GM18951 (cell line): Measurements from ENCODE around the gene ALCAM.

Source experiments
- POLR2A ChIP-seq: IDR thresholded peaks from 4 replicates; pipeline ENCODE4 v1.6.1; 2011; ENCODE audit warnings: mild to moderate bottlenecking; ENCODE audit not compliant: insufficient read length, insufficient read depth; ENCODE audit errors: extremely low read depth
- in situ Hi-C: fragments of 300-500 bp; cut with MboI; formaldehyde crosslinking; loops from one replicate; pipeline ENCODE4 v1.12.0; 2022; ENCODE audit warnings: low sequenced_read_pairs, mixed read lengths, inconsistent platforms; ENCODE audit not compliant: unreplicated experiment

Gene ALCAM

DNA sequence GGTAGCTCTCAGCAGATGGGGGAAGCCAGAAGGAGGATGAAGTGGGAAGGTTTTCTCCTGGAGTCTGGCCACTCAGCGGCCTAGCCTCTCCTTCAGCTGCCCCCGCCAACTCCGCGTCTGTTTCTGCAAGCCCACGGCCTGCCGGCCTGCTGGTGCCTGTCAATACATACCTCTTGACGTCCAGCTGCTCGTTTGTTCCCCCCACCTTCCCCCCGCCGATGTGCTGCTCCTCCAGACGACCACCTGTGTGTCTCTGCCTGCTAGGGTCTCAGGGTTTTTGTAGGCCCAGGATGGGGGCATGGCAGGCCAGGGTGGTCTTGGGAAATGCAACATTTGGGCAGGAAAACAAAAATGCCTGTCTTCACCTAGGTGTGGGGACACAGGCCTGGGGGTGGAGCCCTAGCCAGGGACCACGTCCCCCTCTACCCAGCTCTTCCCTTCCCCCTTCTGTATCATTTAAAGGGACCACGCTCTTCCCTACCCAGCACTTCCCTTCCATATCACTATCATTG lies 137.8 kb downstream of the ALCAM start:
- in situ Hi-C loops, result no loop called here

GRCh38 chr3:105505170-105505569 lies 138.5 kb downstream of the ALCAM start:
- no peak for TF ChIP-seq POLR2A
- in situ Hi-C loops, result no loop called here

More for the DNA sequence above, 137.8 kb downstream of the ALCAM start:
- no peak for TF ChIP-seq POLR2A

DNA sequence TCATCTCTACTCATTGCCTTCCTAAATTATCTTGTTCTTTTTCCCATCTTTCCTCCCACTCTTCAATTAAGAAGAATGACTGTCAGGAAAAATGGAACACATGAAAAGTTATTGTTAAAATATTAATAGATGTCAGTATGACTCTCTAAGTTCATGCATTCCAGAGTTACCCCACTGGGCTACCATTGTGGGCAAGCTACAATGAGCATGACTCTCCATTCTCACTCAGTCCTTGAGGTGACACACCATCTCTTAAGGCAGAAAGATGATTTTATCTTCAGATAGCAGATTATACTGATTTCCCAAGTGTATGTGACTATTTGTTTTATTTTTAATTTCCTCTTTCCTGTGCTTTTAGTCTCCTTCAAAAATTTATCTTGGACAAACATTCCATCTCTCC lies 144.3 kb downstream of the ALCAM start:
- no peak for TF ChIP-seq POLR2A

DNA sequence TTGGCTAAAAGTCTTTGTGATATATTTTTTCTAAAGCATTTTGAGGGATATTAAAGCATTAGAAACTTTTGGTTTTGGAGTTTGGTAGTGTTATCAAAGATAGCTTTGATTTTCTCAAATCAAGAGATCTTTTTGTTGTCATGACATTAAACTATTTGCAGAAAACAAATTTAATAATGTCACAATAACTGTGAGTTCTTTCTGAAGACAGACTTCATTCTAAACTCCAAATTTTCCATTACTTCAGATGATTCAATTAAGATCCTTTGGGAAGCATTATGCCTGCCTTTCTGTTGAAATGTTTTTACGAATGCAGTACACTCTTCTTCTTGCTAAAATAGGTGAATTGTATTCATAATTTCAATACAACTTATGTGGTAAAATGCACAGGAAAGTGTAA lies 145.4 kb downstream of the ALCAM start:
- in situ Hi-C loops, result no loop called here

More for the DNA sequence above, 144.3 kb downstream of the ALCAM start:
- in situ Hi-C loops, result no loop called here

GRCh38 chr3:105513042-105513441 lies 146.3 kb downstream of the ALCAM start:
- TF ChIP-seq POLR2A, result no peak
- in situ Hi-C loops, result no loop called here

More for the DNA sequence above, 145.4 kb downstream of the ALCAM start:
- no peak for TF ChIP-seq POLR2A

DNA sequence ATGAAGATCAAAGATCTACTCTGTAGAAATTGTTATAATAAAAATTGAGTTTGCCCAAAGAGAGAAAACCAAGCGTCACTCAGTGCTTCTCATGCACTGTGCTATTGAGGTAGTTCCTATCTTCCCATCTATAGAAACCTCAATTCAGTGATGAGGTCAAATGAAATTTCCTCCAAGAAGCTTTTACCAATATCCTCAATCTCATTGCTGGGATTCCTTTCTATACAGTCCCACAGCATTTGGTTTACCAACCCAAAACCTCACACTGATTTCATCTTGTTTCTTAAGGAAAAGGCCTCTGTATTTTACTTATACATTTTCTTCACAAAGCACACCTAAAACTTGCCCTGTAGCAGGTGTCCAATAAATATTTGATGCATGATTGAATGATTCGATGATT lies 147.2 kb downstream of the ALCAM start:
- in situ Hi-C loops, result no loop called here

DNA sequence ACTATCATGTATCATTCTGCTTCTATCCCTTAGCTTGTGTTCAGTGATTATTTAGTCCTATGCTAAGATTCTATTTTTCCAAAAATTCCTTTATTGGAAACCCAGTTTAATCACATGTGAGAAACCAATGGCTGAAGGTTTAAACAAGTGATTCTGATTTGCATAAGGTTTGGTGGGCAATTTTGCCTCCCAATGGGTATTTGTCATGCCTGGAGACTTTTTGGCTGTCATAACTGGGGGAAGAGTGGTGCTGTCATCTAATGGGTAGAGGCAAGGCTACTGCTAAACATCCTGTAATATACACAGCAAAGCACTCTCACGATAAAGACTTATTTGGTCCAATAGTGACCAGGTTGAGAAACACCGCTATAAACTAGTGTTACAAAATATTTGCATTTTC lies 148.7 kb downstream of the ALCAM start:
- in situ Hi-C loops, result no loop called here
- no peak for TF ChIP-seq POLR2A

More for the DNA sequence above, 147.2 kb downstream of the ALCAM start:
- no peak for TF ChIP-seq POLR2A

- in situ Hi-C loops, result no loop called here
Measured at GRCh38 chr3:105516972-105517371, 150.3 kb downstream of the ALCAM start.

DNA sequence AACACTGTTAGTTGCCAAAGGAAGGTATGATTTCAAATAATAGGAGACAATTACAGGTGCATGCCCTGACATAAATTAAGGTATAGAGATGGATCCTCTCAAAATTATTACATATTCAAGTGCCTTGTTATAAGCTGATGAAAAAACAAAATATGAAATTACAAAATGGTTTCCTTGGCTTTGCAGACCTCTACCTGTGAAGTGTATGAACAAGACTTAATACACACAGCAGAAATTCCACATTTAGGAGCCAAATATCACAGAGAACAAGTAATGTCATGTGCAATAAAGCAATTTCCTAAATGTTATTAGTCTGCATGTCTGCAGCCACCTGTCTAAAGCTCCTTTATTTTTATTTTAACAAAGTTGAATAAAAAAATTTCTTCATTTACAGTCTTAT lies 151.5 kb downstream of the ALCAM start:
- in situ Hi-C loops, result no loop called here
- no peak for TF ChIP-seq POLR2A

More at GRCh38 chr3:105516972-105517371, 150.3 kb downstream of the ALCAM start:
- TF ChIP-seq POLR2A, result no peak

- TF ChIP-seq POLR2A, result no peak
- in situ Hi-C loops, result no loop called here
Measured at GRCh38 chr3:105518806-105519418, 152.2 kb downstream of the ALCAM start.

DNA sequence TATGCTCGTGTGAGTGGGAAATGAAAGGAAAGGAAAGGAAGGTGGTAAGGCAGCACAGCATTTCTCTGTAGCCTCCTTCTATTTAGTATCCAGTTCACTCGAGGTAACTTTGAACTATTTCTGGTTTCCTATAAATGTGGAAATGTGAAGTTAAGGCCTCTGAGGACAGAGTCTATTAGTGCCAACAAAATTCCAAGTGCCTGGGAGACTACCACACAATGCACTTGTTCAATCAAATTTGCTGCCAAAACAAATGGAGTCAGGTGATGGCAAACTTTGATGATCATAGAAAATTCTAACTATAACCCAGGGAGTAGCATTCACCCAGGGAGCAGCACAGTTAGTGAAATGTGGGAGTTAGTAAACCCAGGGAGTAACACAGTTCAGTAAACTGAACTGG lies 155.1 kb downstream of the ALCAM start:
- no peak for TF ChIP-seq POLR2A
- in situ Hi-C loops, result no loop called here

GRCh38 chr3:105523501-105523900 lies 156.8 kb downstream of the ALCAM start:
- no peak for TF ChIP-seq POLR2A
- in situ Hi-C loops, result no loop called here

DNA sequence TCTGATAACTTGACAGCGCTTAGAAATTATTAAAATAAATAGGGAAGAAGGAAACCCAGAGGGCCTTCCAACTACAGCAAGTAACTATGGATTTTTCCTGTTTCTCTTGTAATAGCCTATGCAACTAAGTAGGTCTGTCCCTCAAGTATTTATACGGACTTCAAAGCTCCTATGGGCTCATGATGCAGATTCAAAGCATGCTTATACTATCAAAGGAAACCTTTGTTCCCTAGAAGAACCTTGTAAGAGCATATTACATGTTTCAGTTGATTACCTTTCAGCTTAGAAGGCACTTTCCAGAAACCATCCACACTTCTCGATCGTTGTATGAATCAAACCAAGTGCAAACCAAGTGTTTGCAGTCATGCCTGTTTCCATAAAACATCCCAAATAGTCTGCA lies 158.8 kb downstream of the ALCAM start:
- in situ Hi-C loops, result no loop called here
- TF ChIP-seq POLR2A, result no peak

GRCh38 chr3:105526360-105527111 lies 159.8 kb downstream of the ALCAM start:
- no peak for TF ChIP-seq POLR2A
- in situ Hi-C loops, result no loop called here

GRCh38 chr3:105527535-105527934 lies 160.8 kb downstream of the ALCAM start:
- TF ChIP-seq POLR2A, result no peak
- in situ Hi-C loops, result no loop called here
